NCI-H226 (cell line): ENCODE results near the gene OR6V1.

Experiments
- DNase-seq: peaks from one replicate; pipeline ENCODE4 v3.0.0-alpha.2; 2015

Gene OR6V1, protein sequence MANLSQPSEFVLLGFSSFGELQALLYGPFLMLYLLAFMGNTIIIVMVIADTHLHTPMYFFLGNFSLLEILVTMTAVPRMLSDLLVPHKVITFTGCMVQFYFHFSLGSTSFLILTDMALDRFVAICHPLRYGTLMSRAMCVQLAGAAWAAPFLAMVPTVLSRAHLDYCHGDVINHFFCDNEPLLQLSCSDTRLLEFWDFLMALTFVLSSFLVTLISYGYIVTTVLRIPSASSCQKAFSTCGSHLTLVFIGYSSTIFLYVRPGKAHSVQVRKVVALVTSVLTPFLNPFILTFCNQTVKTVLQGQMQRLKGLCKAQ

DNA sequence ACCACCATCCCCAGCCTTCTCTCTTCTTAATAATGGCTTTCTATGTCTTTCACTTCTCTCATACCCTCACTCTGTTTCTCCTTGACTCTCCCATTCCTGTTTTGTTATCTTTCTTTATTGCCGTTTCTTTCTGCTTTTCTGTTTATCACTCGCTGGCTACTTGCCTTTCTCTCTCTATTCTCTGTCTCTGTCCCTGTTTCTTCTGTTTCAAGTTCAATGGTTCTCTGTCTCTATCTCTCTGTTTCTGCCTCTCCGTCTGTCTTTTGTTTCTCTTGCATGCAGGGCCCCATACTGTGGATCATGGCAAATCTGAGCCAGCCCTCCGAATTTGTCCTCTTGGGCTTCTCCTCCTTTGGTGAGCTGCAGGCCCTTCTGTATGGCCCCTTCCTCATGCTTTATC is at the start of gene OR6V1:
Gene OR6V1 (plus strand): TSS at position 301 of the 400 bp plus-strand sequence. CDS start 0 bp downstream, at position 301.
- DNase-seq: no peak

DNA sequence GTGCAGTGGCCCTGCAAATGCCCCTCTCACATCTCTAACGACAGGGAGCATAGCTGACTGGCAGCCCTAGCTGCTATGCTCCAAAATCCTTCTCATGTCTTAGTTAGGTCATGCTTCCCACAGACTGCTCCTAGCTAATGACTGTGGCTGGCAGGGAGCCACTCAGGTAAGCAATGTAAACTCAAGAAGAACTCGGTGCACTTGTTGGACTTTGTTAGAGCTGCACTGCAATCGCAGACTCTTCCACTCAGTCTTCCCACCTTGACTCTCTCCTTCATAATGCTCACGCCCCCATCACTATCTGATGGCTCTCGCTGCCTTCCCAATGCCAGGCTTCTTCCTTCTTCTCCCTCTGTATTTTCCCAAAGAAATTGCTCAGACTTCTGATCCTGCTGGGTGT is 49.2 kb upstream of the OR6V1 start:
- DNase-seq: no peak

DNA sequence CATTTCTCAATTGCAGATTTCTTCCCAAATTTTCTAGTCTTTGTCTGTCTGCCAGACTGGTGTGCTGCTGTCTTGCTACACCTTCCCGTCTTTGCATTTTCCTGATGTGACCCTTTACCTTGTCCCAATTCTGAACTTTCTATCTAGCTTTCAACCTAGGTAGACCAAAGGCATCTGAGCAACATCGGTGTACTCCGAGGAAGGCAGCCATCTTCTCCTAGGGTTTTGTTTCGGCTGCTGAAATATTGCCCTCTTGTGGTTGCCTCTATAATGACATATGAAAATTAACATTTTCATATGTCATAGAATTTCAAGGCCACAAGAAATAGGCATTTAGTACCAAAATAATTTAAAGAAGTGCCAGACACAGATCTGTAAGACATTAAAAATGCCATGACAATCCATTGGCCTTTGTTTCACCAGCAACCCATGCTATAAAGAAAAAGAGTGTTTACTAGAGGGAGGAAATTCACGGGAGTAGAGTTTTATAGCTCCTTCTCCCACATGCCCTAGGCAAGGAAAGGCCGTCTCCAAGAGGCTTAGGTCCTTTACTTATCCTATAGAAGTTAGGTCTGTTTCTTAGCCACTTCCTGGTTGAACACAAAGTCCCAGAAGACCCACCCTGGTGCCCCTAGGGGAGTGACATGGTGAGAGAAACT is 48.6 kb upstream of the OR6V1 start:
- peak; percentile 26 for DNase-seq

GRCh38 chr7:143005632-143006260 is 46.4 kb upstream of the OR6V1 start:
- DNase-seq: no peak

DNA sequence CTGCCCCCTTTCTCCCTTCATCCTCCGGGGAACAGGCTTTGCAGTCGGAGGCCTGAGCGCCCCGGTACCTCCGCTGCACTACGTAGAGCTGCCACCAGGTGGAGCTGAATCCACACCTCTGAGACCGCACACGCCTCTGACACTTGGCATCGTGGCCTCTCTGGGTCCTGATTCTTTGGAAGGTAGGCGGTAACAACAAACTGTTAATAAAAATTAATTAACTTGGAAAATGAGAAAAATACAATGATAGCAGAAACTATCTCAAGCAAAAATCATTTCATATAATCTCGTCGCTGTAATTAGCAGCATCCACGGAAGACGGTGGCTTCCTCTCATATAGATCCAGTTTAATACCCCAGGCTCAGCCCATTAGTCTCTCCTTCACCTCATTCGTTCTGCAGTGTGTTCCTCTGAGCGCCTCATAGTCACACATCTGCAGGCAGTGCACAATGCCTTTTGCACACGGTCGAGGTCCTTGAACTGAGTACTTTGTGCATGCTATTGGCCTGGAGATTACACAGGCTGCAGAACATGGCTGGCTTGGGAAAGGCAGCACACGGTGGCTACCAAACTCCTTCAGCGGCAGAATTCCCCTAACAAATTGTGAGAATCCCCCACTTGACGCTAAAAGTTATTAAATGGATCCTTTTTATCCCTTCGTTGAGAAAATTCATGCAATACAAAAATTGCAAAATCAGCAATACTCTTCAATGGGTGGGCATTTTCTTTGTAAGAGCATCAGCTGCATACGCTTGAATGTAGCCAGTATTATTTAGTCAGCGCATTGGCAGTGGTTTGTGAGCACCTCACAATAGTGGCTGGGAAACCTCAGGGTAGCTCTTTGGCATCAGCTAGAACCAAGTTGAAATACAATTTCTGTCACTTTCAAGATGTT is 43.9 kb upstream of the OR6V1 start:
- DNase-seq: peak; percentile 42

GRCh38 chr7:143012001-143012400 is 40.1 kb upstream of the OR6V1 start:
- DNase-seq: no peak

DNA sequence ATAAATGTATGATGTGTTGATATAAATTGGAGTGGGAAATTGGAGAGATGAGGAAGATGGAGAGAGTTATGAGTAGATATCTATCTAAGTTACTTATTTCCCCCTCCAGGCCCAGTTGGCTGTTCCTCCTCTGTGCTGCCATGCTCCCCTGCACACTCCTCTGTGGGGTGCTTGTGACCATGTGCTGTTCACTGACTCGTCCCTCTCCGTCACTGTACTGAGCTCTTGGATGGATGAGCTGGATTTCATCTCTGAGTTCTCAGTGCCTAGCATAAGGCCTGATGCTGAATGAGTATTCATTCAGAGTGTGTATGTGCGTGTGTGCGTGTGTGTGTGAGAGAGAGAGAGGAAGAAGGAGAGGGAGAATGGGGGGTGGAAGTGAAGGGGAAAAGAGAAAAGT is 39.7 kb upstream of the OR6V1 start:
- no peak for DNase-seq

- DNase-seq: no peak
These were observed 38.7 kb upstream of the OR6V1 start for GRCh38 chr7:143013473-143013872.

DNA sequence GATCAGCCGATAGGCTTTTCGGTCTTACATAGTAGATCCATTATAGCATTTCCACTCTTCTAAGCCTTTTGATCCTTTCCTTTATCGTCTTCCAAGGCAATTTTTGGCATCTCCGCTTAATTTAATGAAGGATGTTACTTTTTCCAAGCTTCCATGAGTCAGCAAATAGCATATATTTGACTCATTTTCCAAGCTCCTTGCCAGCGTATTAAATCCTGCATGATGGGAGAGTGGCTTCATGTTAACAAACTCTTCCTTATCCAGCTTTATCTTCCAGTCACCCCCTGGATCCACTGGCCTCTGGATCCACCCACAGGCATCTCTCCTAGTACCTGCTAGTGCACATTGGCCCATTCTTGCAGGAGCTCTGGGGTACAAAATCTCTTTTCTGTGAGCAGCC is 38.2 kb upstream of the OR6V1 start:
- peak; percentile 49 for DNase-seq

DNA sequence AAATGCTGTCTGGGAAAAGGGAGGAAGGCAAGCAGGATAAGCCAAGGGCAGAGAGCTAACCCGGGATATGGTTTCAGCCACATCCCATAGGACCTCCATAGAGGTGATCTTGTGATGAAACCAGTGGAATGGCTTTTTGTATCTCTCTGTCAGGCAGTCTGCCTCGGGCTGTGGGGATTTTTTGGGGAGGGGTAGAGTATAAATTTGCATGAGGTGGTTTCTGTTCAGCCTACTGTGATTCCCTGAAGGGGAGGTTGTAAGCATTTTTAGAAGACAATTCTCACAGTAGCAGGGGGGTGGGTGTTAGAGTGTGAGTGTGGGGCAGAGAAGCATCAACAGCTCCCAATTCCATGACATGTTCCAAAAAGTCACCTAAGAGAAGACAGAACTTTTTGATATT is 37.1 kb upstream of the OR6V1 start:
- no peak for DNase-seq

DNA sequence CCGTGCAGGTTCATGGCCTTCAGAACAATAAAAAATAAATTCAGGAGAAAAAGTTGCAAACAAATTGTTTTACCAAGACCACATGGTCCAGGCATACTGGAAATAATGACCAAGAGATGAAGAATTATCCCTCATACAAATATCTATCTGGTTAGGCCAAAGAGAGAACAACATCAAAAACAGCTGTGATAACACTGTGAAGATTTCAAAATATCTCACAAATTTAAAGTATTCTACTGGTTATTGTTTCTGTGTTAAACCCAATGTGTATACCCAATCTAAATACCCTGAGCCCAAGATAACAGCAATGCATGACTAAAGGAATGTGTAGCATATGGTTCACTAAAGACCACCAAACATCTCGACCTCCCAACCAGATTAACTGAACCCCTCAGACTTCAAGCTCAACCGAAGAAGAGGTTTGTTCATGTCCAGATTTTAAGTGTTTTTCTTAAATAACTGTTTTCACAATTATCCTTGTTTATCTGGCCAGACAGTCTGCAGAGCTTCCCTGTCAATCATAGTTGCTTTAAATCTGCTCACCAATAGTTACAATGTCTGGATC is 36.1 kb upstream of the OR6V1 start:
- no peak for DNase-seq

GRCh38 chr7:143016996-143017395 is 35.1 kb upstream of the OR6V1 start:
- no peak for DNase-seq

DNA sequence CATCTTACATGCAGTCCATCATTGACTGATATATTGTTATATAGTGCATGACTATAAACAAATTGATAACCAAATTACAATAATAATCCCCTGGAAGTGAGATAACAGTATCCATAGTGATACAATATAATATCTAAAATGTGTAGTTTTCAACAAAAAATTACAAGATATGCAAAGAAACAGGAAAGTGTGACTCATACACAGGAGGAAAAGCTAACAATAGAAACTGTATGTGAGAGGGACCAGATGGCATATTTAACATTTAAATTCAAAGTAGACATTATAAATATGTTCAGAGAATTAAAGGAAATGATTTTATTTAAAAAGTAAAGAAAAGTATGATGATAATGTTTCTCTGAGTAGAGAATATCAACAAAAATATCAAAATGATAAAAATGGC is 33.2 kb upstream of the OR6V1 start:
- no peak for DNase-seq

DNA sequence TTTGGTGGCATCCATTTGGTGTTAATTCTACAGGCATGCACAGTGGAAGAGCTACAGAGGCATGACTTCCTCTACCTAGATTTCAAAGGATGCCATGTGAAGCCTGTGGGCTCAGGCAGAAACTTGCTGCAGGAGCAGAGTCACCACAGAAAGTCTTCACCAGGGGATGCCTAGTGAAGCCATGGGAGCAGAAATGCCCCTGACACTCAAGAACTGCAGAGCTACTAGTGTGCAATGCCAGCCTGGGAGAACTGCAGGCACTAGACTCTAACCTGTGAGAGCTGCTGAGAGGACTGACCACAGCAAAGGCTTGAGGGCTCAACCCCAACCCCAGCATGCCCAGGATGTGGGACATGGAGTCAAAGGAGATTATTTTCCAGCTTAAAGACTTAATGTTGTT is 29.1 kb upstream of the OR6V1 start:
- DNase-seq: no peak

- no peak for DNase-seq
These were observed 26.8 kb upstream of the OR6V1 start for GRCh38 chr7:143025371-143025770.

GRCh38 chr7:143027032-143027431 is 25.1 kb upstream of the OR6V1 start, which contains the start of gene OR9A2:
Gene OR9A2, minus strand, starts transcription at chr7:143027132. Its CDS starts 0 bp downstream, at chr7:143027132.
- DNase-seq: no peak

GRCh38 chr7:143027683-143028082 is 24.5 kb upstream of the OR6V1 start:
- no peak for DNase-seq

DNA sequence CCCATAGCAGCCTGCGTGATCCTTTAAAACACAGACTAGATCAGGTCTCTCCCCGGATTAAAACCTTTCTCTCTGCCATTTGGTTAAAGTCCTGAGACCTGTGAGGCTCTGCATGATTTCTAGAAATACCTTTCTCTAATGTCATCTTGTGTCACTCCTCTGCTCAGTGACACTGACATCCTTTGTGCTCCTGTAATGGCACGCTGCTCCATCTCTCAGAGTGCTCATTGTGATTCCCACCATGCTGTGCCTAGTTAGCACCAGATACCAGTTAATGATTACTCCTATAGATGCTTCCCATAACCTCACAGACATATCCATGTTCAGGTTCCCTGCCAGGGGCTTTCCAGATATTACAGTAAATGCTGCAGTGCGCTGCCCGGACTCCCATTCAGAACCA is 13.5 kb upstream of the OR6V1 start:
- DNase-seq: no peak

DNA sequence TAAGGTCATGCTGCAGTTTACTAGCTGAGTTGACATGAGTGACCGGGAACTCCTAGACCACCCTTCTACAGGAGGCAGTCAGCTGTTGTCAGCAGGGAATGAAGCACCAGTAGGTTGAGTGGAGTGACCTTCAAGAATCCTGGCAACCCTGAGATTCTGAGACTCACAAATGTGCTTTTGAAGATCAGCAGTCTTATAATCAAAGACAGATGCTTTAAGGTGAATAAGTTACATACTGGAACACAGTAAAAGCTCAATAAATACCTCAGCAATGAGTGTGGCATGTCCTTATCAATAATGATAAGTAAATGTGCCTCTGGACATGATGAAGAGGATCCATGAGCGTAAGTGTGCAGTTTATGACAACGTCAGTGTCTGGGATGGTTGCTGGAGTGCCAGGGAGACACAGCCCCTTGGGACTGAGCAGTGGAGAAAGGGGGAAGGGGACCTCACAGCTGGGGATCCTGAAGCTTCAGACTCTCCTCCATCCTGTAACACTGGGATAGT is 11.9 kb upstream of the OR6V1 start:
- no peak for DNase-seq

GRCh38 chr7:143041346-143041745 is 10.8 kb upstream of the OR6V1 start:
- no peak for DNase-seq

DNA sequence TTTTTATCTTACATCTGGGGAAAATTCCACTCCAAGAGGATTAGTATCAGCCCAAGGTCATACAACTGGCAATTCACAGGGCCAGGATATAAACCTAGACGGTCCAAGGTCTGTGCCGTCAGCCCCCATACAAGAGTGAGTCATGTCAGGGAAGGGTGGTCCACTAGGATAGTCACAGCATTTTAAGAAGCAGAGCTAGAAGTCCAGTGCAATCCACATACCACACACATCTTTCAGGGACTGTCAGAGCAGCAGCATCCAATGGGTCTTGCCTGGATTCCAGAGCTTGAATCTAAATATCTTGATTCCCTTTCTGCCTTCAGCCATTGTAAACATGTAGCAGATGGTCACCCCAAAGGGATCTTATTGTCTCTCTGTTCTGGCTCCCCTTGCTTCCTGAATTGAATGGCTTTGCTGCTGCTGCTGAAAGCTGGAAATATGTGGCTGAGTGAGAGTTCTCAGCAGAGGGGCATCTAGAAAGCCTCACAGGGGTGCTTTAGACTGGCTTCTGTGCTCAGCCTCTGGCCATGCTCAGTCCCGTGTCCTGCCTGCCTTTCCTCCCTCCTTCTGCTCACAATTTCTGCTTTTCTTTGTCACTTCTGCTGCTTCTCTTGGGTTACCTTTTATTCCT is 9.9 kb upstream of the OR6V1 start:
- DNase-seq: no peak

DNA sequence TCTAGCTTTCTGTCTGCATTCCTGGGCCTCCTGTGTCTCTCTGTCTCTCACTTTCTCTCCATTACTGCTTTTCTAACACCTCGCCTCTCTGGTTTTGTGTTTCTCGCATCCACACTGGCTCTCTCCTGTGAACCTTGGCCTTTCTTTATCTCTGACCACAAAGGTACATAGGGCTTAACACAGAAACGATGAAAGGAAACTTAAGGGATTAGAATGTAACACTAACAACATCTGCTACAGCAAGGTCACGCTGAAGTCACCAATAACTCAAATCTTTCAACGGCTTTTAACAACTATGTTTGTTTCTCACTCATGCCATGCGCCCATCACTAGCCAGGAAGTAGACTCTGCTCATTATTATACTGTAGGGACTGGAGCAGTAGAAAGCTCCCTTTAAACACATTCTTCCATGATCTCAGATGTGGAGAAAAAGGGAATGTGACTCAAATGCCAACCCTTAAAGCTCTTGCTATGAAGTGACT is 9.3 kb upstream of the OR6V1 start:
- DNase-seq: no peak
